SK-N-SH (cell line): ENCODE measurements around the gene DNAJC1.

Experiments used
- CTCF ChIP-seq: fragments of 200-600 bp; sonication (generic); IDR thresholded peaks from 2 replicates; pipeline ENCODE4 v1.6.1; 2017; ENCODE audit warnings: antibody characterized with exemption, mild to moderate bottlenecking, moderate library complexity
- EP300 ChIP-seq, 2 experiments: IDR thresholded peaks; 2 replicates each; pipeline versions ENCODE4 v1.4.0 to v1.6.1; 2012; ENCODE audit warnings: borderline replicate concordance in 1 of 2, low read depth in 1 of 2, low read length in 1 of 2
- FOXM1 ChIP-seq: IDR thresholded peaks from 2 replicates; pipeline ENCODE4 v1.4.0; 2012; ENCODE audit warnings: low read depth, mild to moderate bottlenecking
- GABPA ChIP-seq: IDR thresholded peaks from 2 replicates; pipeline ENCODE4 v1.4.0; 2012; ENCODE audit warnings: low read depth, mild to moderate bottlenecking
- MAX ChIP-seq: IDR thresholded peaks from 2 replicates; pipeline ENCODE4 v1.4.0; 2012; ENCODE audit warnings: low read depth
- POLR2AphosphoS5 ChIP-seq: IDR thresholded peaks from 2 replicates; pipeline ENCODE4 v1.6.1; 2012; ENCODE audit warnings: low read depth, low read length
- SIN3A ChIP-seq: IDR thresholded peaks from 2 replicates; pipeline ENCODE4 v1.6.1; 2012; ENCODE audit warnings: low read depth, mild to moderate bottlenecking, low read length, moderate library complexity, borderline replicate concordance
- TAF1 ChIP-seq: IDR thresholded peaks from 2 replicates; pipeline ENCODE4 v1.6.1; 2012; ENCODE audit warnings: low read depth, mild to moderate bottlenecking, low read length, moderate library complexity, borderline replicate concordance

- TF ChIP-seq EP300 (IDR thresholded peaks at IDR 0.05; ENCODE audit: borderline replicate concordance in 1 of 2, low read depth in 1 of 2, low read length in 1 of 2) (no peak), MAX (no peak), CTCF (no peak), FOXM1 (no peak), SIN3A (no peak), POLR2AphosphoS5 (no peak), TAF1 (no peak), GABPA (no peak)
Measured at GRCh38 chr10:21843645-21844044, 159.9 kb downstream of the DNAJC1 start.
